ENCODE results near the gene HLCS. TPM values are rescaled to one million over a fixed set of nuclear protein-coding genes. Genes with fewer than 3 reads are reported as not detected.

HLCS gene
- total and polyA plus RNA-seq, 2 donors (not counting 1 experiment from before 2014, with no cell fraction given): 23.1 to 40.0 TPM

DNA sequence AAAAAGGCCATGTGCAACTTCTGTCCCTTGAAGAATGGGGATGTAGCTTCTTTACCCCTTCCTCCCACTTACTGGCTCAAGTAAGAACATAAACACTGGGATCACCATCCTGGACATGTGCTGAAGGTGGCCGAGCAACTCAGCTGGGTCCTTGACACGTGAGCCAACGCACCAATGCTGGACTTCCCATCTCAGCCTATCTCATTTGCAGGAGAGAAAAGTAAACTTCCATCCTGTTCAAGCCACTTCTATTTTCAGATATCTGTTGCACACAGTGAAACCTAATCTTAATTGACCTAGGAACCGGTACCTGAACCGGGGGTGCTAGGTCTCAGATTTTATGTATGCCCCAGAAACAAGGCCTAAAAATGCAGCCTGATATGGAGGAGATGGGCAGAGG is 75.3 kb downstream of the HLCS start:
- Histone ChIP-seq H3K27me3 (ENCODE audit: control insufficient read depth, insufficient read depth, low read length) (no peaks in the 10 kb centered on the region), H3K9ac (ENCODE audit: insufficient read depth, low read length) (no peak overlapping the region), H3K4me2 (ENCODE audit: extremely low read depth, insufficient read depth, low read length) (no peak overlapping the region), H3K79me2 (ENCODE audit: control insufficient read depth, insufficient read depth, low read length) (no peaks in the 10 kb centered on the region), H2AFZ (ENCODE audit: low read length) (no peak overlapping the region), H3K9me3 (ENCODE audit: control insufficient read depth, insufficient read depth, low read depth, low read length) (no peaks in the 10 kb centered on the region), H3K27ac (ENCODE audit: insufficient read depth, low read length) (no peak overlapping the region), H3K4me3 (replicated peaks in 1 of 4; ENCODE audit: control extremely low read depth in 1 of 4, insufficient read depth in 1 of 4, low read depth in 3 of 4, low read length in 4 of 4) (no peak overlapping the region), H3K4me1 (ENCODE audit: control insufficient read depth, extremely low read depth, insufficient read depth, low read length) (no peaks in the 10 kb centered on the region), H4K20me1 (ENCODE audit: control insufficient read depth, extremely low read depth, insufficient read depth, low read length) (no peaks in the 10 kb centered on the region), H3K36me3 (ENCODE audit: control insufficient read depth, insufficient read depth, low read length) (no peaks in the 10 kb centered on the region)
- DNase-seq (ENCODE audit: low read depth in 2 of 2): no peak
- TF ChIP-seq, protein P1, sequence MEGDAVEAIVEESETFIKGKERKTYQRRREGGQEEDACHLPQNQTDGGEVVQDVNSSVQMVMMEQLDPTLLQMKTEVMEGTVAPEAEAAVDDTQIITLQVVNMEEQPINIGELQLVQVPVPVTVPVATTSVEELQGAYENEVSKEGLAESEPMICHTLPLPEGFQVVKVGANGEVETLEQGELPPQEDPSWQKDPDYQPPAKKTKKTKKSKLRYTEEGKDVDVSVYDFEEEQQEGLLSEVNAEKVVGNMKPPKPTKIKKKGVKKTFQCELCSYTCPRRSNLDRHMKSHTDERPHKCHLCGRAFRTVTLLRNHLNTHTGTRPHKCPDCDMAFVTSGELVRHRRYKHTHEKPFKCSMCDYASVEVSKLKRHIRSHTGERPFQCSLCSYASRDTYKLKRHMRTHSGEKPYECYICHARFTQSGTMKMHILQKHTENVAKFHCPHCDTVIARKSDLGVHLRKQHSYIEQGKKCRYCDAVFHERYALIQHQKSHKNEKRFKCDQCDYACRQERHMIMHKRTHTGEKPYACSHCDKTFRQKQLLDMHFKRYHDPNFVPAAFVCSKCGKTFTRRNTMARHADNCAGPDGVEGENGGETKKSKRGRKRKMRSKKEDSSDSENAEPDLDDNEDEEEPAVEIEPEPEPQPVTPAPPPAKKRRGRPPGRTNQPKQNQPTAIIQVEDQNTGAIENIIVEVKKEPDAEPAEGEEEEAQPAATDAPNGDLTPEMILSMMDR (conservative IDR thresholded peaks at IDR 0.05 in 1 of 2, IDR thresholded peaks at IDR 0.05 in 1 of 2; ENCODE audit: low read depth in 1 of 2, low read length in 2 of 2): no peak
- TF ChIP-seq EZH2 (IDR thresholded peaks at IDR 0.05; ENCODE audit: low read length, missing control alignments): no peak

DNA sequence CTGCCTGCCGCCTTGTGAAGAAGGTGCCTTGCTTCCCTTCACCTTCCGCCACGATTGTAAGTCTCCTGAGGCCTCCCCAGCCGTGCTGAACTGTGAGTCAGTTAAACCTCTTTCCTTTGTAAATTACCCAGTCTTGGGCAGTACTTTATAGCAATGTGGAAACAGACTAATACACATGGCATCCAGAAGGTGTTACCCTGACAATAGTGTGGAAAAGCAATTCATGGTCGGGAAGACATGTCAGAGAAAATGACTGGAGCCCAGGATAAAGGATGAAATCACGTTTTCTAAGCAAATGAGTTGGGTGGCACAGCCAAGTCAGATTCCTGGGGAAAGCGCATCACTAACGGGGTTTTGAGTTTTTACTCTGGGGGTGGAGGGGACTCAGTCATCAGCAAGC is 76.4 kb downstream of the HLCS start:
- H4K20me1 ChIP-seq (ENCODE audit: control insufficient read depth, extremely low read depth, insufficient read depth, low read length): no peaks in the 10 kb centered on the region

DNA sequence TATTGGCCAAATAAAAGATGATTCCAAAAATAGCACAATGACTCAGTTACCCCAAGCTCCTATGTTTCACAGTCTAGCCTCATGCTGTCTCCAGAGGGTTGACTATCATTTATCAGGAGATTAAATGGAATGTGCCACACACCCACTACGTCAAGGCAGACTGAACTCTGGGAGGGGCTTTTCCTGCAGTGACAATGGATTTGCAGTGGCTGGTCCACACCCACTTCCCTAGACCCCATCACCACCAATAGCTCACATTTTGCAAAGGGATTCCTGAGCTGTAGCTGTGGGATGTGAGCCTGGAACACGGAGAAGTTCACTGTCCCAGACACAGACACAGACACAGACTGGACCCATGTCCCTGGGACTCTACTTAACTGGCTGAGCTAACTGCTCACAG is 77.1 kb downstream of the HLCS start:
- Histone ChIP-seq H3K4me1 (ENCODE audit: control insufficient read depth, extremely low read depth, insufficient read depth, low read length) (no peaks in the 10 kb centered on the region), H3K79me2 (ENCODE audit: control insufficient read depth, insufficient read depth, low read length) (no peaks in the 10 kb centered on the region), H3K4me2 (ENCODE audit: extremely low read depth, insufficient read depth, low read length) (no peak overlapping the region), H4K20me1 (ENCODE audit: control insufficient read depth, extremely low read depth, insufficient read depth, low read length) (no peaks in the 10 kb centered on the region), H3K9me3 (ENCODE audit: control insufficient read depth, insufficient read depth, low read depth, low read length) (no peaks in the 10 kb centered on the region), H3K4me3 (replicated peaks in 1 of 4; ENCODE audit: control extremely low read depth in 1 of 4, insufficient read depth in 1 of 4, low read depth in 3 of 4, low read length in 4 of 4) (no peak overlapping the region), H3K27ac (ENCODE audit: insufficient read depth, low read length) (no peak overlapping the region), H3K9ac (ENCODE audit: insufficient read depth, low read length) (no peak overlapping the region), H2AFZ (ENCODE audit: low read length) (no peak overlapping the region), H3K36me3 (ENCODE audit: control insufficient read depth, insufficient read depth, low read length) (no peaks in the 10 kb centered on the region), H3K27me3 (ENCODE audit: control insufficient read depth, insufficient read depth, low read length) (no peaks in the 10 kb centered on the region)
- TF ChIP-seq, protein P1 (conservative IDR thresholded peaks at IDR 0.05 in 1 of 2, IDR thresholded peaks at IDR 0.05 in 1 of 2; ENCODE audit: low read depth in 1 of 2, low read length in 2 of 2): no peak
- TF ChIP-seq EZH2 (IDR thresholded peaks at IDR 0.05; ENCODE audit: low read length, missing control alignments): no peak
- DNase-seq (ENCODE audit: low read depth in 2 of 2): peak in 1 of 2 donors; percentile 84

More for the DNA sequence above, 76.4 kb downstream of the HLCS start:
- Histone ChIP-seq H3K36me3 (ENCODE audit: control insufficient read depth, insufficient read depth, low read length) (no peaks in the 10 kb centered on the region), H3K4me2 (ENCODE audit: extremely low read depth, insufficient read depth, low read length) (no peak overlapping the region), H3K9me3 (ENCODE audit: control insufficient read depth, insufficient read depth, low read depth, low read length) (no peaks in the 10 kb centered on the region), H2AFZ (ENCODE audit: low read length) (no peak overlapping the region), H3K27ac (ENCODE audit: insufficient read depth, low read length) (no peak overlapping the region), H3K27me3 (ENCODE audit: control insufficient read depth, insufficient read depth, low read length) (no peaks in the 10 kb centered on the region), H3K79me2 (ENCODE audit: control insufficient read depth, insufficient read depth, low read length) (no peaks in the 10 kb centered on the region), H3K9ac (ENCODE audit: insufficient read depth, low read length) (no peak overlapping the region), H3K4me1 (ENCODE audit: control insufficient read depth, extremely low read depth, insufficient read depth, low read length) (no peaks in the 10 kb centered on the region), H3K4me3 (replicated peaks in 1 of 4; ENCODE audit: control extremely low read depth in 1 of 4, insufficient read depth in 1 of 4, low read depth in 3 of 4, low read length in 4 of 4) (no peak overlapping the region)
- no peak for TF ChIP-seq EZH2 (IDR thresholded peaks at IDR 0.05; ENCODE audit: low read length, missing control alignments)
- DNase-seq (ENCODE audit: low read depth in 2 of 2): peak in 1 of 2 donors; percentile 63
